Gastrocnemius medialis (tissue), 4 donors: ENCODE data around the gene AUTS2.

Experiments used
- CTCF ChIP-seq, 5 experiments: fragments of 450-650 bp in 3 of 5; fragments of 200-600 bp in 2 of 5; sonication (generic) in 2 of 5; IDR thresholded peaks in 4 of 5; conservative IDR thresholded peaks in 1 of 5; 1 replicate in 4 of 5; 2 replicates in 1 of 5; pipeline ENCODE4 v1.5.1; 2016 to 2019; ENCODE audit warnings: antibody characterized with exemption in 5 of 5, mild to moderate bottlenecking in 3 of 5, moderate library complexity in 3 of 5
- POLR2A ChIP-seq, 2 donors: fragments of 450-650 bp; IDR thresholded peaks; one replicate each; pipeline ENCODE4 v1.6.1; 2017; ENCODE audit warnings: antibody characterized with exemption in 2 of 2, mild to moderate bottlenecking in 2 of 2, moderate library complexity in 2 of 2

DNA sequence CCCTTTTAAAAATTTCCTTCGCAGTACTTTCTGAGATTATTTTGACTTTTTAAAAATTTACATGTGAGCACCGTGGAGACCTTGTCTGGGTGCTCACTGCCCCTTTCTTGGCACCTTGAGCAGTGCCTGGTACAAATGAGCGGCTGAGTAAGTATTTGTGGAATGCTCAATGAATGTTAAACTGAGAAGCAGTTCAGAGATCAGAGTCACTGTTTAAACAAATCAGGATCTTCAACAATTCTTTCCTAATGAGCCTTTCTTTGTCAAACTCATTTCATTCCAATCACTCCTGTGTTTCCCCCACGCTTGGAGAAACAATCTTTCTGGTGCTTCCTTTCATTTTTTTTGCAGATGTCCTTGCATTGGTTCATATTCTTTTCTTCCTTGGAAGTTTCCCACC lies 922.3 kb downstream of the AUTS2 start:
- no peak for TF ChIP-seq POLR2A (IDR thresholded peaks at IDR 0.05)
- TF ChIP-seq CTCF (IDR thresholded peaks at IDR 0.05 in 4 of 5, conservative IDR thresholded peaks at IDR 0.05 in 1 of 5), result no peak
